Putamen (tissue), 1 donor: Measurements from ENCODE around the gene SRMS.
A peak's percentile ranks its signal among the peaks of the same experiment; 100 is the strongest.

ENCODE experiments used
- DNase-seq: peaks from one replicate; pipeline ENCODE4 v3.0.0-alpha.2; 2016; ENCODE audit warnings: low spot score

The SRMS gene

GRCh38 chr20:63547725-63548480 lies at the start of gene SRMS:
SRMS (minus strand) TSS chr20:63547749; CDS start chr20:63547463, 286 bp downstream.
- DNase-seq, result no peak

- DNase-seq, result no peak
These were observed 48.9 kb upstream of the SRMS start for GRCh38 chr20:63596423-63596822.

GRCh38 chr20:63595416-63596127 lies 48.0 kb upstream of the SRMS start:
- DNase-seq, result no peak

GRCh38 chr20:63594043-63594561 lies 46.6 kb upstream of the SRMS start:
- DNase-seq, result no peak

GRCh38 chr20:63592661-63593060 lies 45.1 kb upstream of the SRMS start:
- DNase-seq, result no peak

GRCh38 chr20:63591786-63592355 lies 44.3 kb upstream of the SRMS start:
- no peak for DNase-seq

GRCh38 chr20:63591147-63591533 lies 43.6 kb upstream of the SRMS start:
- no peak for DNase-seq

- DNase-seq, result no peak
These were observed 42.9 kb upstream of the SRMS start for GRCh38 chr20:63590218-63591146.

- no peak for DNase-seq
These were observed 42.0 kb upstream of the SRMS start for GRCh38 chr20:63589261-63590217.

GRCh38 chr20:63588641-63589041 lies 41.1 kb upstream of the SRMS start:
- DNase-seq, result no peak

- no peak for DNase-seq
These were observed 40.4 kb upstream of the SRMS start for GRCh38 chr20:63587776-63588591.

GRCh38 chr20:63587256-63587655 lies 39.7 kb upstream of the SRMS start:
- no peak for DNase-seq

GRCh38 chr20:63586797-63587196 lies 39.2 kb upstream of the SRMS start:
- no peak for DNase-seq

GRCh38 chr20:63585616-63586565 lies 38.3 kb upstream of the SRMS start:
- DNase-seq, result no peak

GRCh38 chr20:63582382-63583063 lies 35.0 kb upstream of the SRMS start:
- DNase-seq, result no peak

GRCh38 chr20:63580796-63581461 lies 33.4 kb upstream of the SRMS start:
- peak; percentile 45 for DNase-seq

- no peak for DNase-seq
These were observed 31.6 kb upstream of the SRMS start for GRCh38 chr20:63579017-63579694.
